ENCODE results near the gene TMEM127.

The TMEM127 gene

DNA sequence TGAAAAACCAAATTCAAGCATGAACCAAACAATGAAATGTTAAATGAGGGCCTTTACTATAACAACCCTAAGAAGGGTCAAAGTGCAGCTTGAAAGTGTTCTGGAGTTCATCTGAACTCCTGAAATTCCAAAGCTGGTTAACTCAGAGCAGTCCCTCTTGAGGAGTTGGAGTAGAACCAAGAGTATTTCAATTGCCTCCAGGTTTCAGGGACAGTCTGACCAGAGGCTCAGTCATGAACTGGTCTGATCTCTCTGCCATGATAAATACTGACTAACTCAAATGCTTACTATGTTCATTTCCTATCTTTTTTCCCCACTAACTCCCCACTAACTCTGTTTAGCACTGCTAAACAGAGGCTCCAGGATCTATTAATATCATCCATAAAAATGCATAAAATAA is 59.9 kb downstream of the TMEM127 start:
- DNase-seq (ENCODE audit: low spot score), result no peak

DNA sequence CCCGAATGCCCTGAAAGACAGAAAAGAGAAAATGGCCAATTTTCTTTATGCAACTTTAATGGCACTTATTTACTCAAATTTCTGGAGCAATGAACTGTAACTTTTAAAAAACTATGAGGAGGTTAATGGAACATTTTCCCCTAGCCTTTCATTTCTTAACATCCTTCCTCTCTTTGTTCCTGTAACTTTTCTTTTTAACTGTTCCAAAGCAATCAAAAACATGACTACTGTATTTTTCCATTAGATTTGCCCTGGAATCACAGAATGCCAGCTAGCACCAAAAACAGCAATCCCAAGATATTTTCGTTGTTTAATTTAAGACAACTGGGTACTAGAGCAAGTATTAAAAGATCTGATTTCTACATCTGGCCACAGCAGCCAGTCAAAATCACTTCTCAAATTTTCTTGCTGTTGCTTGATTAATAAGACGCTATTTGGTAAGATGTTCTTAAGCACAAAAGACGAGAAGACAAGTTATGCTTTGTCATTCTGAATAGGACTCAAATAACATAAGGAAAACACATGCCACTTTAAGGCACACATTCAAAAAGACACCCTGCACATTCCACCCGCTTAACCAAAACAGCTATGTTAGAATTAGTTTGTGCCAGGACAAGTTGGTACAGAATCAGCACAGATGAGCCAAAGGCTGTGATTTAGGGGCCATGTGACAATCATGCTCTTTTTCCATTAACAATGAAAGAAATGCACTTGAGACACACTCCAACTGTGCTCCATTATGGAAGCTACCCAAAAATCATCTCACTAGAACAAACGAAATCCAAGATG is 60.8 kb downstream of the TMEM127 start:
- peak; percentile 88 for DNase-seq (ENCODE audit: low spot score)

DNA sequence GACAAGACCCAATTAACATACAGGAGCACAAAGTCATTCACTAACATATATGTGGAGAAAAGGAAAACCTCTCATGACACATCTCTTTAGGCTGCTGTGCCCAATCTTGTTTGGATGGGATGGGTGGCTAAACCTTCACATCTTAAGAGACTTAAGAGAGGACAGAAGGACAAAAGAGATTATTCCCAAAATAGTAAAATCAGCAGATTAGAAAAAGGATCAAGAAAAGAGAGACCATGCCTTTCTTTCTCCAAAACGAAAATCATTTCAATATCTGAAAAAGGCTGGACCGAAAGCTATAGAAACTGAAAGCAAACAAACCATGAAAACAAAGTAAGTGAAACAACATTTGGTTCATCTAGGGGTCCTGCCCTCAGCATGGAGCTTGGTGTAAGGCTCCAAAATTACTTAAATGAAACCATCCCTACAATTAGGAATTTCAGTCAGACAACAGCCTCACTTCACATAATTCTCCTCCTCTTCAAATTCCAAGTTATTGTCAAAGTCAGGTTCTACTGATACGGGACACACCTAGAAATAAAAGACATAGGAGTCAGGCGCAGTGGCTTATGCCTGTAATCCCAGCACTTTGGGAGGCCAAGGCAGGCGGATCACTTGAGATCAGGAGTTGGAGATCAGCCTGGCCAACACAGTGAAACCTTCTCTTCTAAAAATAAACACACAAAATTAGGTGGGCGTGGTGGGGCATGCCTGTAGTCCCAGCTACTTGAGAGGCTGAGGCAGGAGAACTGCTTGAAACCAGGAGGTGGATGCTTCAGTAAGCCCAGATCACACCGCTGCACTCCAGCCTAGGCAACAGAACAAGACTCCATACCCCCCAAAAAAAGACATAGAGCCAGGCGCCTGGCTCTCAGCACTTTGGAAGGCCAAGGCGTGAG is 62.4 kb downstream of the TMEM127 start:
- no peak for DNase-seq (ENCODE audit: low spot score)

DNA sequence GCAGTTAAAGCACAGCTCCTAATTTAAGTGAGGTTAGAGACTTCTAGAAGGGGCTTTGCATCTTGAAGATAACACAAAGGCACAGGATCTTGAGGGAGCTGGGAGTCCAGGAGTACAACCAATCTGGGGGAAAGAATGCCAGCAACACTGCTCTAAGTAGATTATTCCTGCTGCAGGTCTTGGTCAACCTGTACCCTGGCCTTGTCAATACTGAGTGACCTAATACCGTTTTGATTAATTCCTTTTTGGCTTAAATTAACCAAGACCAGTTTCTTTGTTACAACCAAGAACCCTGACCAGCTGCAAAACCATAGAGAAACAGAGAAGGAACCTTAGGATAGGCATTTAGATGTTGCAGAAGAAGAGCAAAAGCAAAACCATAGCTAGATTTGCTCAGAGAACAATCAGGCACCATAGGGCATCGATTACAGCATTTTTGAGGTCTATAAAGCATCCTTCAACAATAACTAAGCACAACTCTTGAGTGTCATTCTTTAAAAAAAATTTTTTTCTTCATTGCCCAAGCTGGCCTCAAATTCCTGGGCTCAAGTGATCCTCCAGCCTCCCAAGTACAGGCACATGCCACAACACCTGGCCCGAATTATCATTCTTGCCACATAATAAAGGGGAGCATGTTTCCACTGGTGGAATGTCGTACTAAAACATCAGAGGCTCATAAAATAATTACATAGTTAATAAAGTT is 63.5 kb downstream of the TMEM127 start:
- DNase-seq (ENCODE audit: low spot score), result no peak

DNA sequence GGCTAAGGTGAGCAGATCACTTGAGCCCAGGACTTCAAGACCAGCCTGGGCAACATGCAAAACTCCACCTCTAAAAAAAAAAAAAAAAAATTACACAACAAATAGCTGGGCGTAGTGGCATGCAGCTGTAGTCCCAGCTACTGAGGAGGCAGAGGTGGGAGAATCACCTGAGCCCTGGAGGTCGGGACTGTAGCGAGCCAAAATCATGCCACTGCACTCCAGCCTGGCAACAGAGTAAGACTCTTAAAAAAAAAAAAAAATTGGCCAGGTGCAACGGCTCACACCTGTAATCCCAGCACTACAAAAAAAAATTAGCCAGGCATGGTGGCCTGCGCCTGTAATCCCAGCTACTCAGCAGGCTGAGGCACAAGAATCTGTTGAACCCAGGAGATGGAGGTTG is 64.5 kb downstream of the TMEM127 start:
- DNase-seq (ENCODE audit: low spot score), result no peak

DNA sequence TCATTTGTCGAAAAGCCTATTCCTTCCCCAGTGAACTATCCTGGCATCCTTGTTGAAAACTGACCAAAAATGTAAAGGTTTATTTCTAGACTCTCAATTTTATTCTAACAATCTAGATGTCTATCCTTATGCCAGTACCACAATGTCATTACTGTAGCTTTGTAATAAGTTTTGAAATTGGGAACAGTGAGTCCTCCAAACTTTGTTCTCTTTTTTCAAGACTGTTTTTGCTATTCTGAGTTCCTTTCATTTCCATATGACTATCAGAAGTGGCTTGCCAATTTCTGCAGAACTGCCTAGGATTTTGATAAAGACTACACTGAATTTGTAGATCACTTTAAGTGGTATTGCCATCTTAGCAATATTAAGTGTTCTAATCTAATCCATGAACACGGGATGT is 66.9 kb downstream of the TMEM127 start:
- DNase-seq (ENCODE audit: low spot score), result no peak

Data from Ammon's horn (tissue), 1 donor.